AG20443 (cell line): ENCODE data around the gene TMEM176B.

Experiments
- DNase-seq: peaks from one replicate; pipeline ENCODE4 v3.0.0; 2012; ENCODE audit warnings: low spot score, mixed read lengths

TMEM176B gene

DNA sequence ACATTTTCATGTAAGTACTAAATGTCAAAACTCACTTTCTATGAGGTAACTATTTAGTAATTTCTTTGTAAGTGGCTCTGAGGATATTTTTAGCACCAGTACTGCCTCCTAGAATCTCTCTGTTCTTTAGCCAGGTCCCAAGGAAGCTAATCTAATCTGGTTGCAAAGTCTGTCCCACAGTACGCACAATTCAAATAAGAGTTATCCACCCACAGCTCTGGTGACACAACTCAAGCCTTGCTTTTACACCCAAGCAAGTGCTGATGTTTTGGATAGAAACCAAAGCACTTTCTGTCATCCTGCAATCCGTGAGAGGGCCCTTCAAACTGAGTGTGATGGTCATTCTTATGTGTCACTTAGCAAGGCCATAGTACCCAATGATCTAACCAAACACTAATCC is 48.5 kb downstream of the TMEM176B start:
- DNase-seq: no peak

DNA sequence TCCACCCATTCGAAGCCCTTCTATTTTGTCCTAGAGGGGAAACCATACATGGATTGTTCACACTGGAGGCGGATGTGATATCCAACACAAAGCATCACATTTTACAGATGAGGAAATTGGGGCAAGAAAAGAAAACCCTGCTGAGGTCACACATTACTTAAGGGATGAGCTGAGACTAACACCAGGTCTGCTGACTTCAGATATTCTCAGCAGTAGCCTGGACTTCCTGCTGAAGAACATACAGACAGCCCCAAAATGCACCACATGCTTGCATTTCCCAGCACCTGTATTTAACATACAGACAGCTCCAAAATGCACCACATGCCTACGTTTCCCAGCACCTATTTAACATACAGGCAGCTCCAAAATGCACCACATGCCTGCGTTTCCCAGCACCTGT is 51.8 kb downstream of the TMEM176B start:
- DNase-seq: no peak

DNA sequence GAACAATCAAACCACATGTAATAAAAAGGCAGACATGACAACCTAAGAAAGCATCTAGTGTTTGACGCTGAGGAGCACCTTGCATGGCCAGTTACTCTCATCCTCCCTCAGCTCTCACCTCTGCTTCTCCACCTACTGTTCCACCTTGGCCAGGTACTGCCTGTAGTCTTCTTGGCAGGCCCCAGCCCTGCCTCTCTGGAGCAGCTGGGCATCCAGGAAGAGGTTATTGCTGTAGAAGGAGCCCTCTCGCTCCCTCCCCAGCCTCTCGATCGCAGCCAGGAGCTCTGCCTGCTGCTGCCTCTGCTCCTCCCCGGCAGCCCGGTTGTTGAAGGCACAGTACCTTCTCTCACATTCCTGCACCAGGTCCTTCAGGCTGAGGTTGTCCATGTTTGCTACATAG is 53.2 kb downstream of the TMEM176B start:
- no peak for DNase-seq

DNA sequence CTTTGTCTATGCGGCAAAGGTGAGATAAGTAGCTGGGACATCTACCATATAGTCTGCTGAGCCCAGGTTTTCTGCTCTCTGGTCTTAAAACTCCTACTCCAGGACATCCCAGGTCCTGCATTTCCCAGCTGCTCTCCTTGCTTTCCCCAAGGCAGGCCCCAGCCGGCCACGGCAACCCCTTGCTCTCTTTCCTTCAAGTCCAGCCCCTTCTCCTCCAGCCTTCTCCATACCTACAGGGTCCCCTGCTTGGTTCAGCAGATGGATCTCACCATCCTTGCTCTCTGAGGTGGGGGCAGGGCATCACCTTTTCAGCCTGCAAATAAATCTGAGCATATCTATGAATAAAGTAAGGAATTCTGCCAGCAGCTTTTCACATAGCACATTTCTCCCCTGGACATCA is 54.3 kb downstream of the TMEM176B start:
- no peak for DNase-seq

DNA sequence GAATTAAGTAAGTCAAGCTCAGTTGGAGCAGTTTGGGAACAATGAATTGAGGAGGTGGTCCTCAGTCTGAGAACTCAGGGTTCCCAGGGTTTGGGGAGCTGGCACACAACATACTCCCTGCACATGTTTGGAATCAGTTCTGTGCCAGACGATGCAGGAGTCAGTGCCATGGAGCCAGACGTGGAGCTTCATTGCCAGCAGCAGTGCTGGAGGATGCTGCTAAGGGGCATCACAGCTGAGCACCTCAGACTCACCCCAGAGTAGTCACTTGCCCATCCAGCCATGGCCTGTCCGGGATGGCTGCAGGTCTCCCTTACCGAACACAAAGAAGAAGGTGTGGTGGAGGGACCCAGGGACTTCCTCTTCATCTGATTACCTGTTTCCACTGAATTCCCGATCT is 55.1 kb downstream of the TMEM176B start:
- DNase-seq: no peak

DNA sequence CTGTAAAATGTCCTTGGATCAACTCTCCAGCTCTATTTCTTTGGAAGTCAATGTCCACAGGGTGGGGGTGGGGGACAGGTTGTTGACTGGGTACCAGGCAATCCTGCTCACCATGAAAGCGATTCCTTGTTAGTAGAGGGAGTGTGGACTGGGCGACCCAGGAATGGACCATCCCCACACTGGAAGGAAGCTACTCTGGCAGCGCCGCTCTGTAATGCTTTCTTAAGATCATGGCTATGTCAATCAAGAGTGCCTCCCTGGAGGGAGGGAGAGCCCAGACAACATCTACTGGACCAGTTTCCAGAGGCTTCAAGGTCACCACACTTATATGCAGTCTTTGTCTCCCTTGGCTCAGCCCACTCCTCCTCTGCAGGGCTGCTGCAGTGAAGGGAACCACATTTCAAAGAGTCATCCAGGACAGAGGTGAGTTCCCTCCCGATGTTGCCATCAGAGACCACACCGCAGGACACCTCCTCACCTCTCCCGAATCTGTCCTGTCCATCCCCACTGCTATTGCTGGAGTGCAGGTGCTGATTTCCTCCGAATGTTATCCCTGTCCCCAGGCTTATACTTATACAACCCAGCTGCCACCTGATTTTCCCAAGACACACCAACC is 56.0 kb downstream of the TMEM176B start:
- DNase-seq: no peak

DNA sequence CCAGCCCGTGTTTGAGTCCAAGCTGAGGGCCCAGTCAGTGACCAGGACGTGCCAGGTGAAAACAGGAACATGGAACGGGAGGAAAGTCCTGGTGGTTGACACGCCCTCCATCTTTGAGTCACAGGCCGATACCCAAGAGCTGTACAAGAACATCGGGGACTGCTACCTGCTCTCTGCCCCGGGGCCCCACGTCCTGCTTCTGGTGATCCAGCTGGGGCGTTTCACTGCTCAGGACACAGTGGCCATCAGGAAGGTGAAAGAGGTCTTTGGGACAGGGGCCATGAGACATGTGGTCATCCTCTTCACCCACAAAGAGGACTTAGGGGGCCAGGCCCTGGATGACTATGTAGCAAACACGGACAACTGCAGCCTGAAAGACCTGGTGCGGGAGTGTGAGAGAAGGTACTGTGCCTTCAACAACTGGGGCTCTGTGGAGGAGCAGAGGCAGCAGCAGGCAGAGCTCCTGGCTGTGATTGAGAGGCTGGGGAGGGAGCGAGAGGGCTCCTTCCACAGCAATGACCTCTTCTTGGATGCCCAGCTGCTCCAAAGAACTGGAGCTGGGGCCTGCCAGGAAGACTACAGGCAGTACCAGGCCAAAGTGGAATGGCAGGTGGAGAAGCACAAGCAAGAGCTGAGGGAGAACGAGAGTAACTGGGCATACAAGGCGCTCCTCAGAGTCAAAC is 57.7 kb downstream of the TMEM176B start:
- DNase-seq: no peak
